HK-2 (cell line): Measurements from ENCODE around the gene SFXN5.

ENCODE experiments used
- DNase-seq: peaks from one replicate; pipeline ENCODE4 v3.0.0-alpha.2; 2018; ENCODE audit not compliant: unreplicated experiment

SFXN5 gene

GRCh38 chr2:72942293-72942692 lies 129.2 kb downstream of the SFXN5 start:
- no peak for DNase-seq

GRCh38 chr2:72940786-72941185 lies 130.7 kb downstream of the SFXN5 start:
- peak; percentile 56 for DNase-seq

GRCh38 chr2:72940361-72940760 lies 131.2 kb downstream of the SFXN5 start:
- no peak for DNase-seq

- no peak for DNase-seq
Observed at GRCh38 chr2:72938455-72938854, 133.1 kb downstream of the SFXN5 start.

- DNase-seq: no peak
Observed at GRCh38 chr2:72937356-72937669, 134.2 kb downstream of the SFXN5 start.

GRCh38 chr2:72936660-72937355 lies 134.7 kb downstream of the SFXN5 start:
- no peak for DNase-seq

GRCh38 chr2:72935611-72935957 lies 135.9 kb downstream of the SFXN5 start:
- no peak for DNase-seq

- DNase-seq: peak; percentile 58
Observed at GRCh38 chr2:72934683-72935610, 136.6 kb downstream of the SFXN5 start.

GRCh38 chr2:72933646-72934151 lies 137.8 kb downstream of the SFXN5 start:
- no peak for DNase-seq

GRCh38 chr2:72933207-72933606 lies 138.3 kb downstream of the SFXN5 start:
- no peak for DNase-seq

- no peak for DNase-seq
Observed at GRCh38 chr2:72932805-72933204, 138.7 kb downstream of the SFXN5 start.

GRCh38 chr2:72932045-72932740 lies 139.3 kb downstream of the SFXN5 start:
- DNase-seq: peak; percentile 21

GRCh38 chr2:72931280-72931910 lies 140.1 kb downstream of the SFXN5 start:
- peak; percentile 80 for DNase-seq

- DNase-seq: no peak
Observed at GRCh38 chr2:72929010-72929409, 142.5 kb downstream of the SFXN5 start.

- no peak for DNase-seq
Observed at GRCh38 chr2:72927619-72928550, 143.6 kb downstream of the SFXN5 start.

- DNase-seq: no peak
Observed at GRCh38 chr2:72926811-72927465, 144.6 kb downstream of the SFXN5 start.

- no peak for DNase-seq
Observed at GRCh38 chr2:72926368-72926767, 145.1 kb downstream of the SFXN5 start.

GRCh38 chr2:72925328-72925943 lies 146.1 kb downstream of the SFXN5 start:
- no peak for DNase-seq

- no peak for DNase-seq
Observed at GRCh38 chr2:72924353-72925240, 146.9 kb downstream of the SFXN5 start.
